Trophoblast cell (in vitro differentiated cells and primary cell): ENCODE data around the gene OPTN.

Experiments
- DNase-seq, 2 donors: peaks; one replicate each; pipeline ENCODE4 v3.0.0-alpha.2; 2016
- H2AFZ ChIP-seq: 2 replicates; pipeline ENCODE4 v1.6.1; 2013; ENCODE audit warnings: low read length, moderate library complexity, mild to moderate bottlenecking; ENCODE audit not compliant: insufficient read depth, poor library complexity
- H2AK5ac ChIP-seq: 2 replicates; pipeline ENCODE4 v1.6.1; 2013; ENCODE audit warnings: mild to moderate bottlenecking, low read length
- H2BK120ac ChIP-seq: 2 replicates; pipeline ENCODE4 v1.6.1; 2013; ENCODE audit warnings: low read length, mild to moderate bottlenecking, moderate library complexity; ENCODE audit not compliant: insufficient read depth, poor library complexity
- H2BK12ac ChIP-seq: 2 replicates; pipeline ENCODE4 v1.6.1; 2013; ENCODE audit warnings: mild to moderate bottlenecking, low read length, moderate library complexity
- H2BK5ac ChIP-seq: 2 replicates; pipeline ENCODE4 v1.6.1; 2013; ENCODE audit warnings: low read length, low read depth, moderate library complexity, mild to moderate bottlenecking; ENCODE audit not compliant: poor library complexity
- H3K14ac ChIP-seq: 2 replicates; pipeline ENCODE4 v1.6.1; 2013; ENCODE audit warnings: mild to moderate bottlenecking, low read length
- H3K18ac ChIP-seq: 2 replicates; pipeline ENCODE4 v1.6.1; 2013; ENCODE audit warnings: mild to moderate bottlenecking, low read length
- H3K23ac ChIP-seq: 2 replicates; pipeline ENCODE4 v1.6.1; 2013; ENCODE audit warnings: low read length
- H3K27ac ChIP-seq: 2 replicates; pipeline ENCODE4 v1.5.1; 2013; ENCODE audit warnings: low read depth, mild to moderate bottlenecking, inconsistent platforms, low read length, moderate library complexity
- H3K27me3 ChIP-seq: 2 replicates; pipeline ENCODE4 v1.6.1; 2013; ENCODE audit warnings: inconsistent platforms, mild to moderate bottlenecking, low read length, moderate library complexity; ENCODE audit not compliant: insufficient read depth
- H3K36me3 ChIP-seq, 2 experiments: 1 replicate in 1 of 2; 2 replicates in 1 of 2; pipeline ENCODE4 v1.6.1; 2013; ENCODE audit warnings: low read length in 2 of 2, mild to moderate bottlenecking in 2 of 2, moderate library complexity in 1 of 2; ENCODE audit not compliant: insufficient read depth in 2 of 2, control insufficient read depth in 1 of 2
- H3K4ac ChIP-seq: 2 replicates; pipeline ENCODE4 v1.6.1; 2013; ENCODE audit warnings: low read depth, mild to moderate bottlenecking, low read length, moderate library complexity
- H3K4me1 ChIP-seq, 2 experiments: 1 replicate in 1 of 2; 2 replicates in 1 of 2; pipeline ENCODE4 v1.6.1; 2013; ENCODE audit warnings: low read length in 2 of 2, mild to moderate bottlenecking in 2 of 2, moderate library complexity in 1 of 2; ENCODE audit not compliant: insufficient read depth in 2 of 2, control insufficient read depth in 1 of 2
- H3K4me2 ChIP-seq: 2 replicates; pipeline ENCODE4 v1.6.1; 2013; ENCODE audit warnings: inconsistent platforms, mild to moderate bottlenecking, low read length, moderate library complexity
- H3K4me3 ChIP-seq: 2 replicates; pipeline ENCODE4 v1.5.1; 2013; ENCODE audit warnings: mild to moderate bottlenecking, low read depth, low read length, inconsistent platforms
- H3K79me1 ChIP-seq: one replicate; pipeline ENCODE4 v1.6.1; 2013; ENCODE audit warnings: low read length
- H3K79me2 ChIP-seq: 2 replicates; pipeline ENCODE4 v1.6.1; 2013; ENCODE audit warnings: low read length, mild to moderate bottlenecking; ENCODE audit not compliant: control insufficient read depth, insufficient read depth, poor library complexity
- H3K9ac ChIP-seq: 2 replicates; pipeline ENCODE4 v1.6.1; 2013; ENCODE audit warnings: mild to moderate bottlenecking, low read length
- H3K9me3 ChIP-seq: 2 replicates; pipeline ENCODE4 v1.6.1; 2013; ENCODE audit warnings: low read depth, mild to moderate bottlenecking, control low read depth, inconsistent platforms, low read length; ENCODE audit not compliant: insufficient read depth
- H4K12ac ChIP-seq: 2 replicates; pipeline ENCODE4 v1.6.1; 2013; ENCODE audit warnings: low read depth, mild to moderate bottlenecking, low read length, moderate library complexity
- H4K8ac ChIP-seq: 2 replicates; pipeline ENCODE4 v1.6.1; 2013; ENCODE audit warnings: low read depth, mild to moderate bottlenecking, low read length, moderate library complexity
- H4K91ac ChIP-seq: one replicate; pipeline ENCODE4 v1.6.1; 2013; ENCODE audit warnings: low read depth, mild to moderate bottlenecking, low read length, moderate library complexity
- WGBS: extraction: QIAGEN DNeasy Blood & Tissue Kit; methylation state at CpG from one replicate; pipeline ENCODE4 v1.1.7; 2013; ENCODE audit warnings: missing lambda C conversion rate; ENCODE audit not compliant: insufficient read length, insufficient coverage; ENCODE audit errors: extremely low coverage; 5-methylcytosine and 5-hydroxymethylcytosine counted together

OPTN gene

GRCh38 chr10:13100349-13101294 is 659 bp downstream of the OPTN start:
- Histone ChIP-seq H2BK120ac (peak overlapping the region; percentile 61), H3K27me3 (no peaks in the 10 kb centered on the region), H3K4me3 (peak overlapping the region; percentile 80), H4K8ac (peak overlapping the region; percentile 58), H3K9ac (peak overlapping the region; percentile 60), H3K18ac (peak overlapping the region; percentile 83), H3K79me1 (peaks cover 10% of the 10 kb centered on the region), H4K91ac (peak overlapping the region; percentile 83), H3K23ac (no peak overlapping the region), H3K4ac (peak overlapping the region; percentile 77), H3K36me3 (peaks cover 2 to 3% of the 10 kb centered on the region in 2 experiments), H3K14ac (peak overlapping the region; percentile 71), H3K9me3 (no peaks in the 10 kb centered on the region), H2BK12ac (peak overlapping the region; percentile 74), H3K79me2 (peaks cover 6% of the 10 kb centered on the region), H3K4me2 (peak overlapping the region; percentile 83), H2BK5ac (peak overlapping the region; percentile 25), H3K27ac (no peak overlapping the region), H2AFZ (peak overlapping the region; percentile 56), H2AK5ac (peak overlapping the region; percentile 62), H3K4me1 (peaks cover 0 to 5% of the 10 kb centered on the region in 2 experiments), H4K12ac (peak overlapping the region; percentile 61)
- peak; percentile 20 to 46 for DNase-seq
- no CpG with 5 or more reads among the region's 35 CpGs for WGBS

GRCh38 chr10:13102002-13102794 is 2.2 kb downstream of the OPTN start:
- Histone ChIP-seq H3K18ac (no peak overlapping the region), H4K12ac (no peak overlapping the region), H2AFZ (no peak overlapping the region), H2BK12ac (no peak overlapping the region), H3K9ac (no peak overlapping the region), H3K27ac (no peak overlapping the region), H3K79me2 (peaks cover 6% of the 10 kb centered on the region), H2BK120ac (no peak overlapping the region), H3K14ac (no peak overlapping the region), H3K4me2 (no peak overlapping the region), H3K4me3 (no peak overlapping the region), H2AK5ac (no peak overlapping the region), H3K36me3 (peaks cover 2 to 3% of the 10 kb centered on the region in 2 experiments), H3K4ac (no peak overlapping the region), H3K4me1 (peaks cover 0 to 5% of the 10 kb centered on the region in 2 experiments), H4K8ac (no peak overlapping the region), H2BK5ac (no peak overlapping the region), H3K9me3 (no peaks in the 10 kb centered on the region), H3K23ac (no peak overlapping the region), H4K91ac (no peak overlapping the region), H3K79me1 (peaks cover 10% of the 10 kb centered on the region), H3K27me3 (no peaks in the 10 kb centered on the region)
- peak in 1 of 2 donors; percentile 19 for DNase-seq
- WGBS = no CpG with 5 or more reads among the region's 13 CpGs

GRCh38 chr10:13103554-13103953 is 3.6 kb downstream of the OPTN start:
- no peak overlapping the region for H4K91ac ChIP-seq
- H4K12ac ChIP-seq = no peak overlapping the region
- no peak overlapping the region for H3K4ac ChIP-seq
- no peak overlapping the region for H3K18ac ChIP-seq
- H2BK120ac ChIP-seq = no peak overlapping the region
- H3K79me2 ChIP-seq = peaks cover 6% of the 10 kb centered on the region
- no peaks in the 10 kb centered on the region for H3K27me3 ChIP-seq
- peaks cover 0 to 9% of the 10 kb centered on the region in 2 experiments for H3K4me1 ChIP-seq
- no peak overlapping the region for H3K27ac ChIP-seq
- no peak overlapping the region for H3K14ac ChIP-seq
- peaks cover 2 to 3% of the 10 kb centered on the region in 2 experiments for H3K36me3 ChIP-seq
- no peak overlapping the region for H3K23ac ChIP-seq
- no peak overlapping the region for H2BK5ac ChIP-seq
- no peak overlapping the region for H4K8ac ChIP-seq
- H2BK12ac ChIP-seq = no peak overlapping the region
- H2AK5ac ChIP-seq = no peak overlapping the region
- no CpG with 5 or more reads among the region's 2 CpGs for WGBS
- no peak overlapping the region for H3K9ac ChIP-seq
- H3K4me3 ChIP-seq = no peak overlapping the region
- no peak overlapping the region for H2AFZ ChIP-seq
- H3K79me1 ChIP-seq = peaks cover 10% of the 10 kb centered on the region
- no peak for DNase-seq
- H3K4me2 ChIP-seq = no peak overlapping the region
- H3K9me3 ChIP-seq = no peaks in the 10 kb centered on the region

GRCh38 chr10:13104697-13105096 is 4.7 kb downstream of the OPTN start:
- H2AFZ ChIP-seq = no peak overlapping the region
- peaks cover 9% of the 10 kb centered on the region for H3K79me2 ChIP-seq
- H2BK12ac ChIP-seq = no peak overlapping the region
- no peak overlapping the region for H2AK5ac ChIP-seq
- no peak overlapping the region for H3K14ac ChIP-seq
- H3K4me3 ChIP-seq = no peak overlapping the region
- no peaks in the 10 kb centered on the region for H3K9me3 ChIP-seq
- H3K4ac ChIP-seq = no peak overlapping the region
- DNase-seq = no peak
- H3K79me1 ChIP-seq = peaks cover 13% of the 10 kb centered on the region
- no CpG with 5 or more reads among the region's 14 CpGs for WGBS
- no peak overlapping the region for H3K23ac ChIP-seq
- H3K36me3 ChIP-seq = peaks cover 10 to 14% of the 10 kb centered on the region in 2 experiments
- H2BK5ac ChIP-seq = no peak overlapping the region
- H4K12ac ChIP-seq = no peak overlapping the region
- H3K18ac ChIP-seq = no peak overlapping the region
- peaks cover 0 to 15% of the 10 kb centered on the region in 2 experiments for H3K4me1 ChIP-seq
- no peak overlapping the region for H3K4me2 ChIP-seq
- no peak overlapping the region for H4K91ac ChIP-seq
- no peak overlapping the region for H4K8ac ChIP-seq
- H2BK120ac ChIP-seq = no peak overlapping the region
- H3K9ac ChIP-seq = no peak overlapping the region
- H3K27me3 ChIP-seq = no peaks in the 10 kb centered on the region
- H3K27ac ChIP-seq = no peak overlapping the region
